NCI-H2227 (cell line): ENCODE measurements around the gene MKRN2.
"Not testable (repeated sequence)": the region's sequence is repeated elsewhere in the genome, so short reads cannot be mapped to it uniquely, and the experiment has no call there.

ENCODE experiments used
- DNase-seq: peaks from one replicate; lab custom pipeline; 2025; ENCODE audit not compliant: unreplicated experiment; lab: John Stamatoyannopoulos, UW

Gene MKRN2, protein sequence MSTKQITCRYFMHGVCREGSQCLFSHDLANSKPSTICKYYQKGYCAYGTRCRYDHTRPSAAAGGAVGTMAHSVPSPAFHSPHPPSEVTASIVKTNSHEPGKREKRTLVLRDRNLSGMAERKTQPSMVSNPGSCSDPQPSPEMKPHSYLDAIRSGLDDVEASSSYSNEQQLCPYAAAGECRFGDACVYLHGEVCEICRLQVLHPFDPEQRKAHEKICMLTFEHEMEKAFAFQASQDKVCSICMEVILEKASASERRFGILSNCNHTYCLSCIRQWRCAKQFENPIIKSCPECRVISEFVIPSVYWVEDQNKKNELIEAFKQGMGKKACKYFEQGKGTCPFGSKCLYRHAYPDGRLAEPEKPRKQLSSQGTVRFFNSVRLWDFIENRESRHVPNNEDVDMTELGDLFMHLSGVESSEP

DNA sequence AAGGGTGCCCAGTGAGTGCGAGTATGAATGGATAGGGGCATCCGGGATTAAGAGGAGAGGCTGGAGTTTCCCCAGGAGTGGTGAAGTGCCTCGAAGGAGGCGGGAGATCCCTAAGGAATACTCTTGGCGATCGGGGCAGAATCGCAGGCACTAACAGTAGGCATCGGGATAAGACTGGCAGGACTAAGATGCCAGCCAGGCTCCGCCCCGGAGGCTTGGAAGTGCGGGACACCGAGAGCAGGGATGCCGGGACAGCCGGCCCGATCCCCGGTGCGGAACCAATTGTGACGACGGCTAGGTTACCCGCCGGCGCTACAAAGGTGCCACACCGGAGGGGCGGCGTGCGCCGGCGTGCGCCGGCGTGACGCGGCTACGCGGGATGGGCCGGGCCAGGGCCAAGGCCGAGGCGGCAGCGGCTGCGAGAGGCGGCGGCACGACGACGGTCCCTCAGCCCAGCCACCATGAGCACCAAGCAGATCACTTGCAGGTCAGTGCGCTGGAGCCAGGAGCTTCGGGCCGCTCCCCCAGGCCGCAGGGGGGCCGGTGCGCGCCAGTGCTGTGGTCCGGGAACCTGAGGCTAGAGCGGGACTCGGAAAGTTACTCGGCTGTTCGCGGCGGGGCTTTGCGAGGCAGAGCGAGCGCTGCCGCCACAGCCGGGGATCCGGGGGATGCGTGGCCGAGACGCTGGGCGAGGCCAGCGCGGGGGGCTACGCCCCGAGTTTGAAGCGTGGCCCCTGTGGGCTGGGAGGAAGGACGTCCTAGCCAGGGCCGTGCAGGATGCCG is at the start of gene MKRN2:
Gene MKRN2, plus strand, starts transcription at position 398 of the 783 bp plus-strand sequence. Its CDS starts 64 bp downstream, at position 462.
- peak; percentile 92 for DNase-seq

DNA sequence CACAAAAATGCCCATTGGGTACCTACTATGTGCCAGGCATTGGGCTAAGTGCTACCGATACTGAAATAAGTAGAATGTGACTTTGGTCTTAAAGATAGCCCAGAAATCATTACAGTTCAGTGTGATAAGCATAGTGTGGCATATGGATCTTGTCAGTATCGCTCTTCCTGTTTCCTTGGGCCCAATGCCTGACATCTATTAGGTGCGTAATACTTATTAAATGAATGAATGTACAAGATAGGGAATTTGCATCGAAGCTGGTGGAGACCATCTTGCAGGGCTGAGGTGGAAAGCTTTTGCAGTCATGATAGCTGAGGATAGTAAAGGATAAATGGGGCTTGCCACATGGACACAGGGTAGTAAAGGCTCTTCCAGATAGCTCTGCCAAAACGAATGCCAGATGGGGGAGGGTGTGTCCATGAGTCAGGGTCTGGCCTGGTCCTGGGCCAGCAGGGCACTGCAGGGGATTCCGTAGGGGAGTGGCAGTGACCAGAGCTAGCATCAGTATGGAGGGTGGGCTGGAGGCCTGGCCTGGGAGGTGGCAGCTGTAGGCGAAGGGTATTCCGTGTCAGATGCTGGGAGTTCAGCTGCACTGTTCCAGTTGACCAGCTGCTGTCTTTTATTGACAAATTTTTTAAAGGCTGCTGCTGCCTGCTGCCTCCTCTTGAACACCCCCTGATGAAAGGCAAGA is 49.2 kb upstream of the MKRN2 start:
- no peak for DNase-seq

DNA sequence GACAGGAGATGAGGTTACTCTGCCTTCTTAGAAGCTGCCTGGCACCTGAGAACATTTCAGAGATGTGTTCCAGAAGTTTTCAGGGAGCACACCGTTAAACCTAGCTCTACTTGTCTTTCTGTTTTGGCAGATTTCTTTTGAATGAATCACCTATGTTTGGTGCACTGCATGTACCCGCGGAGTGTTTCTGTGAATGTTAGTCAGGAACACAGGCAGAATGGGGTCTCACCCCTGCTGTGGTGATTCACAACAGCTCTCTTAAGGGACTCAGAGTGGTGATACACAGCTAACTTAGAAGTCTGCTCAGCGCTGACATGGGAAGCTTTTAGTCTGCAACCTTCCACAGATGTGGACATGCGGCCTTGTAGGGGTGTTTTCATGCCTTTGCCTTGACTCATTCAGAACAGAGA is 48.6 kb upstream of the MKRN2 start:
- DNase-seq: no peak

DNA sequence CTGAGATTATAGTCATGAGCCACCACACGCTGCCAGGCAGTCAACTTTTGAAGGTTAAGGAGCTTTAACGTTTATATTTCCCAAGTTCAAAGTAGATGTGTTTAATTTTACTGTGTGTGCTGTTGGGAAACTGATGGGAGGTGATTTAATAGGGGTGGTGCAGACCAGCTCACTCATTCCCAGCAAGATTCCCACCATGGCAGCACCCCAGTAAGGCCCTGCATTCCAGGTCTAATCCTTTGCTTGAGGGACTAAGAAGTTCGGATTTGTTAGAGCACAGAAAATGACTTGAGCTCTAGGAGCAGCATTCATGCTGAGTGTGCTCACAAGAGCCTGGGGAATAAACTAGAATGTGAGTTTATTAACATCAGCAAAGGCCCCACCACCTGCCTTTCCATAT is 47.4 kb upstream of the MKRN2 start:
- DNase-seq: no peak

DNA sequence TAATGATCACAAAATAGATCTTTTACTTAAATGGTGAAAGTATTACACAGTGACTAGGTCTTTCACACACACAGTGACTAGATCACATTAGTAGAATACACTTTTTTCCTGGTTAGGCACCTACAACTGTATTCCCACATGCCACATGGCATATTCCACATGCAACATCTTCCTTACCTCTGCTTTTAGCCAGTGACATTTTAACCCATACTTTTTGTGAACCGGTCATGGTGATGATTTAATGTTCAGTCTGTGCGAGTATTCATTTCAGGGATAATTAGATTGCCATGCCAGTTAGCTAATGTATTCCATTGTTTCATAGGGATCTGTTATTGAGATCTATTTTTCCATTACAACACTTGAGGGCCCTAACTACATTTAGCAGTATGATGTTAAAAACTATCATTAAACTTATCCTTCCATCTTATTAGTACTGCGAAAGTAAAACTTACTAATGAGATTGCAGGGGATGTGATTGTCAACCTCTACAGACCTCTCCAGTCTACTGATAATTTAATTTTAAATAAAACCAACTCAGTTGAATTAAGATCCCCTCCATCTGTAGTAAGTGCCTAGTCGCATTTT is 44.3 kb upstream of the MKRN2 start:
- DNase-seq: no peak

DNA sequence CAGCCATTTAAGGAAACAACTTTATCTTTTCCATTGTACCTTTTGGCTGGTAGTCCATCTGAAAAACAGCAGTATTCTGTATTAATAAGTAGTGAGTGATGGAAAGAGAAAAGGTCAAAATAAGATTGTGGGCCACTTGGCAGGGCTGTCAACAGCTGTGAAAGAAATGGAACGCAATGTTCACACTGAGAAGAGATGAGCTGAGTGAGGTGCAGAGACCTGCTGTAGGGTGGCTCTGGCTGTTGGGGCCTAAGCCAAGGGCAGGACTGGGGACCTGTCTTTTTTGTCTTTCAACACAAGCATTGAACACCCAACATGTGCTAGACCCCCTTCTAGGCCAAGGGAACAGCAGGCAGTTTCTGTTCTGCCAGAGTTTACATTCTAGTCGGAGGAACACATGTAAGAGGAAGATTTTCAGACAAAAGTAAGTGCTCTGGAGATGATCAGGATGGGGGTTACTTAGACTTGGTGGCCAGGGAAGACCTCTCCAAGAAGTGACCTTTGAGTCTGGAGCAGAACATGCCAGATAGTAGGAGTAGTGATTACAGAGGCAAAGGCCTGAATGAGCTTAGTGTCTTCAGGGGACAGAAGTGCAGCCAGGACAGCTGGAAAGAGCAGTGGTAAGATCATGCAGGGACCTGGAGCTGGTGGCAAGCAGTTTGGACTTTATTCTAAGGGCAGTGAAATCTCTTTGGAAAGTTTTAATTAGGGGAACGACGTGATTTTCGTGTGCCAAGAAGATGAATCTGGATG is 43.0 kb upstream of the MKRN2 start:
- no peak for DNase-seq

DNA sequence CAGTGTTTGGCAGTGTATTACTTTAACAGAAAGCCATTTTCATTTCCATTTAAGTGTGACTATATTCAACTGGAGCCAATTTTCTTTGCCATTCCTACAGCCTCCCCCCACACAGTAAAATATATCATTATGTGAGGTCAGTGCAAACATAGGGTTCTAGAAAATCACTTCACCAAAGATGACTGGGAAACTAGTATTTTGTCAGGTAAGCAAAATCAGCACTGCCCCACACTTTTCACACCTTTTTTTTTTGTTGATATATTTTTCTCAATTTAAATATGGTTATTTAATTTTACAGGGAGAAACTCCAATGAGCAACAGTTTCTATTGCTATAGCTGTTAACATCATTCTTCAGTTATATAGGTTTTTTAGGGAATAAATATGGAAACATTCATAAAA is 41.3 kb upstream of the MKRN2 start:
- no peak for DNase-seq

DNA sequence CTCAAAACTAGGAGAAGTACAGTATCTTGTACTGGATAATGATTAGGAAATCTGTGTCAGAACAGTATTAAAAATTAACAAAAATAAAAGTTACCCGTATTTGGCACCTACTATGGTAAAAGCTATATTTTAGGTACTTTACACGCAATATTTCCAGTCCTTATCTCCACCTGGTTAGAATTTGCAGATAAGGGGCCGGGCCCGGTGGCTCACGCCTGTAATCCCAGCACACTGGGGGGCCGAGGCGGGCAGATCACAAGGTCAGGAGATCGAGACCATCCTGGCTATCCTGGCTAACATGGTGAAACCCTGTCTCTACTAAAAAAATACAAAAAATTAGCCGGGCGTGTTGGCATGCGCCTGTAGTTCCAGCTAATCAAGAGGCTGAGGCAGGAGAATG is 40.0 kb upstream of the MKRN2 start:
- DNase-seq: no peak

DNA sequence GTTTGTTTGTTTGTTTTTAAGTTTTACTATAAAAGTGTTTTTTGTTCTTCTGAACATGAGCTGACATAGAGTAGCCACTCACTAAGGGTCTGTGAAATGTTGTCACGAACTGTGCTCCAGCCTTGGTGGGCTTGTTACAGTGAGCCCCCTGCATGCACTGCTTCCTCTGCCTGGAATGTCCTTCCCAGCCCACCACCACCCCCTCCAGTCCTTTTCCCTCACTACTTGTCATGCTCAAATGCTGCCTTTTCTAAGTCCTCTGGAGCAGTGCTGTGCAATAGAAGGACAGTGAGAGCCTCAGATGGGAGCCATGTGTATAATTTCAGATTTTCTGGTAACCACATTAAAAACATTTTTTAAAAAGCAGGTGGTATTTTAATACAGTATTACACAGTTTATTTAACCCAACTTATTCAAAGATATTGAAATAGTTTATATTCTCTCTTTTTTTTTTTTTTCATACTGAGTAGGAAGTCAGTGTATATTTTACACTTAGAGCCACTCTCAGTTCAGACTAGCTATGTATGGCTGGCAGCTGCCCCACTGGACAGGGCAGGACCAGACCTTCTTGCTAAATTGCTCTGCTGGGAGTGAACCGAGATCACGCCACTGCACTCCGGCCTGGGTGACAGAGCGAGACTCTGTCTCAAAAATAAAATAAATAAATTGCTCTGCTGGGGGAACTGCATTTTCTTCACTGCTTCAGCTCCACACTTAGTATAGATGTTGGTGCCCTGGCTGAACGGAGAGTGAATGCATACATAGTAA is 38.4 kb upstream of the MKRN2 start:
- DNase-seq: no peak

DNA sequence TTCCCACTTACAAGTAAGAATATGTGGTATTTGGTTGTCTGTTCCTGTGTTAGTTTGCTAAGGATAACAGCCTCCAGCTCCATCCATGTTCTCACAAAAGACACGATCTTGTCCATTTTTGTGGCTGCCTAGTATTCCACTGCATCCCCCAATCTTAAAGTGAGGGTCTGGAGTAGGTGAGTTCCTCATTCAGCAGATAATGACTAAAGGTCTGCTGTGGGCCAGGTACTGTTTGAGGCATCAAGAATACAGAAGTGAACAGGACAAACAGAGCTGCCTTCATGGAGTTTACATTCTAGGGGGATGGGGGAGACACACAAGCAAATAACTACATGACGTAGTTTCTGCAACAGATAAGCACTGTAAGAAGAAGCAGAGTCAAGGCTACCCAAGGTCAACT is 35.9 kb upstream of the MKRN2 start:
- DNase-seq: no peak

DNA sequence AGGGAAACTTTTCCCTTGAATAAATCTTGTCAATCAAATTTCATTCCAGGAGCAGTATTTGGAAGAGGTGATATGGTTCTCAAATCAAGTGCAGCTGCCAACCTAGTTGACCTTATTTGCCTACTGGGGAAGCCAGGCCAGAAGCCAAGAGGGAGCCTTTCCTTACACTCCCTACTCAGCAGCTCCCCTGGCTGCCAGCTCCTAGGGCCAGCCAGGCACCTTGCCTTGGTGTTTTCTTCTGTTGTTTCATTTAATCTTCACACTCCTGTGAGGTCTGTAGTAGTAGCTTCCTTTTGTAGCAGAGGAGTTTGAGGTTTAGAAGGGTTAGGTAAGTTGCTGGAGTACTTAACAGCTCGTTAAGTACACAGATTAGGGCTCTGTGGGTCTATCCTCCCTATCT is 34.2 kb upstream of the MKRN2 start:
- no peak for DNase-seq

DNA sequence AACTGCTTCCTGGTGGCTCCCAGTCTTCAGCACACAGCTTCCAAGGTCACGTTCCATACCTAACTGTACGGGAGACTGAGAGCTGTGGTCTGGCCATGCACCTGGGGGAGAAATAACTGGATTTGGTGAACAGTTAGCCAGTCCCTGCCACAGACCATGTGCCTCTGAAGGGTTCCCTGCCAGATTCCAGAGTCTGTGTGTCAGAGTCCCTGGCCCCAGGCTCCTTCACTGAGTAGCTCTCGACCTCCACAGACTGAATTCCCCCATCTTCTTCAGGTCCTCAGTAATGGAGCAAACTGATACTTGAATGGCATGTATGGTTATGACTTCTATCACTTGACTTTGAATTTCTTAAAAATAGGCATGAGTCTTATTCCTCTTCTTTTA is 29.1 kb upstream of the MKRN2 start:
- no peak for DNase-seq

DNA sequence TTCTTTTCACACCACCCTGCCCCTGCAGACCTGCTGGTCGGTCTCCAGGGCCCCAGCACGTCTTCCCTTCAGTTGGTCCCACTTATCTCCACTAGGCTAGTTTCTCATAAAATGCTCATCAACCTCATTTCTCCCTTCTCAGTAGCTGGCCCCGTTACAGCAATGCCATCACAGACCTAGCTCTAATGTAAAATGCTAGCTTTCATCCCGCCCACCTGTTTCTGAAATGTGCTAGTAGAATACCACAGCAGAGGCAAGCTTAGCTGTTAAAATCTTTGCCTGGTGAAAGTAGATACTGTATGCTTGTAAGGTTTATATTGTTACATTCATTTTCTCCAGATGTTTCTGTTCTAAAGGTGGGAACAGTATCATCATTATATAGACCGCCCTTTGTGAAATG is 24.7 kb upstream of the MKRN2 start:
- DNase-seq: no peak

DNA sequence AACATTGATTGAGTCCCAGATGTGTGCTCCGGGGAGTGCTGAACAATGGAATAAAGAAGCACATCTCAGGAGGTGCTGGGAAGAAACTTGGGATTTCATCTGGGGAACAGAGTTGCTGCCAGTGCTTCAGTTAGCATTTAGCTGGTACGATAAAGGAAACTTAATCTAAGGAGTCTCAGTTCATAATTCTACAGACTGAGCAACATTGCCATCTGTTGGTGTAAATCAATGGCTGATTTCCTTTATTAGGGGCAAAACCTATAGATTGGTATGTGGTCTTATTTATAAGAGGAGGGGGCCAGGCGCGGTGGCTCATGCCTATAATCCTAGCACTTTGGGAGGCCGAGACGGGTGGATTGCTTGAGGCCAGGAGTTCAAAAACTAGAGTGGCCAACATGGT is 20.5 kb upstream of the MKRN2 start:
- no peak for DNase-seq

DNA sequence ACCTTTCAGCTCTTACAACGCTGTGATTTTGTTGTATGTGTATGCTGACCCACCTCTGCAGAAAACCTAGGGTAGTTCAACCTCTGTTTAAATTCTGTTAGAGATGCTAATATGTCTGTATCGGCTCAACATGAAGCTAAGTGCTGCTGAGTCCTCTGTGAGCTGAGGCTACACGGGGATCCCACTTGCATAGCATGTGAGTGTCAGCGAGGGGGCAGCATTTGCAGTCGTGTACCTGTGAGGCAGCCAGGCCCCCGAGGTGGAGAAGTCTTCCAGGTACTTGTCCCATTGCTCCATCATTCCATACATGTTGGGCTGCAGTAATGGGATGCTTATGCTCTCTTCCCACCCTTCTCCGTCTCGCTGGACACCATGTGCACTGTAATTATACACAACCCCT is 15.3 kb upstream of the MKRN2 start:
- DNase-seq: no peak

DNA sequence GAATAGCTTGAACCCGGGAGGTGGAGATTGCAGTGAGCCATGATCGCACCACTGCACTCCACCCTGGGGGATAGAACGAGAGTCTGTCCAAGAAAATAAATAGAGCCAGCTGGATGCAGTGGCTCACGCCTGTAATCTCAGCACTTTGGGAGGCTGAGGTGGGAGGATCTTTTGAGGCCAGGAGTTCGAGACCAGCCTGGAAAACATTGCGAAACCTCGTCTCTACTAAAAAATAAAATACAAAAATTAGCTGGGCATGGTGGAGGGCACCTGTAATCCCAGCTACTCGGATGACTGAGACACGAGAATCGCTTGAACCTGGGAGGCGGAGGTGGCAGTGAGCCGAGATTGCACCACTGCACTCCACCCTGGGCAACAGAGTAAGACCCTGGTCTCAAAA is 13.4 kb upstream of the MKRN2 start:
- DNase-seq: not testable (repeated sequence)

DNA sequence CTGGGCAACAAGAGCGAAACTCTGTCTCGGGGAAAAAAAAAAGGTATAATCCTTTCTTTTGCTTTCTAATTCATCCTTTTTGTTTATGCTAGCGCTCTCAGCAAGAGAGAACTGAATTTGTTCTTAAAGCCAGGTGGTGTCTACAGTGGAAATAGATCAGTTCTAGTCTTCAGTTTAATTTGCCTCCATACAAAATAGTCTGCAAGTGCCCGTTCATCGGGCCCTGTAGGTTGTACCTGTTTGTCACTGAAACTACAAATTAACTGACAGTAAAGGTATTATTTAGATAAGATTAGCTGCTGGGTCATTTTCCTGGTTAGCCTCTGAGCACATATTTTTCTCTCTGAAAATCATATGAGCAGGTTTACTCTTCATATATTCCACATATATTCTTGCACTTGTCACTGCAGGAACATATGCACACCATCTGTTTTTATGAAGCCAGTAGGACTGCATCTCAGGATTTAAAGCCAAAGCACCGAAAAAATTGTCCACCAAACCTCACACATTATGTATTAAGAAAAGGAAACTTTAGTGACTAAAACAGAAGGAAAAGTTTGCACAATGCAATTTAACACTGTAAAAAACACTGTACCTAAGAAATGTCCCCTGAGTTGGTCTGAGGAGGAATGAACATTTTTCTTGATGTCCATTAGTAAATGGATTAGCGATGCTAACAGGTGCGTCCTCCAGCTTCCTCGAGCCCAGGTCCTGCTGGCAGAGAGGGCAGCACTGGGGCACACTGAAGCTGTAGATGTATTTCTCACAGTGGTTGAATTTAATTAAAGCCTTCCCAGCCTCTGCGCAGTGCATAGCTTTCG is 12.0 kb upstream of the MKRN2 start:
- DNase-seq: no peak

DNA sequence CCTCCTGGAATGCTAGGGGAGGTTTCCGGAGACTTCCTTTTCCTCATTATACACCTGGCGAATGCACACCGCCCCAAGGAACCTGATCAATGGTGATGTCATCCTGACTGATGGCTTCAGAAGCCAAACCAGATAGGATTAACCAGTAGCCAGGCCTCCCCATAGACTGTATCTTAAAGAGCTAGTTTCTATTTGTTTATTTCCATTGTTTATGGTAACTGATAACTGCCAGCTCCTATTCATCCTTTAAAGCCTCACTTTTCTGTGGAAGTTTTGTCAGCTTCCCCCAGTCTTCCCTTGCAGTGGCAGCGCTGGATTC is 11.5 kb upstream of the MKRN2 start, which contains the start of gene MKRN2OS:
Gene MKRN2OS, minus strand, starts transcription at position 27 of the 319 bp plus-strand sequence. CDS start 35 bp downstream, outside the sequence.
- peak; percentile 31 for DNase-seq
